K562 (cell line): ENCODE results near the gene ARHGDIB. TPM values are rescaled to one million over a fixed set of nuclear protein-coding genes. Genes with fewer than 3 reads are reported as not detected.

Experiments used
- ATAC-seq: fragments of 200-7000 bp; cut with Tn5 transposase; 3 replicates; pipeline ENCODE4 v1.9.1; 2020; ENCODE audit warnings: moderate library complexity
- BruUV-seq: library from RNA; stranded (reverse); fragments of 400-500 nt; replicated peaks from 2 replicates; lab custom pipeline; 2021; lab: Mats Ljungman, UMichigan
- CTCF ChIA-PET: fragments of 300-600 bp; formaldehyde crosslinking; extraction: SDS; loops from one replicate; lab custom pipeline; 2021; ENCODE audit warnings: low intra/inter-chr PET ratio; lab: Yijun Ruan, JAX
- POLR2A ChIA-PET: fragments of 300-600, 350-650 bp; sonication (Branson Sonifier 250); formaldehyde crosslinking; extraction: SDS; loops from one replicate; lab custom pipeline; 2021; ENCODE audit warnings: antibody characterized with exemption, inconsistent platforms; lab: Yijun Ruan, JAX
- DNase-seq, 4 experiments: peaks; one replicate each; pipeline versions ENCODE4 v3.0.0 to v3.0.0-alpha.2; 2011 to 2018; ENCODE audit warnings: low spot score in 3 of 4, mixed read lengths in 3 of 4; ENCODE audit errors: extremely low read depth in 1 of 4
- FAIRE-seq: peaks from 2 replicates; lab custom pipeline; 2011; peaks lifted over from hg19 to GRCh38; lab: Jason Lieb, UNC
- H2AFZ ChIP-seq: 2 replicates; pipeline ENCODE4 v1.6.0; 2011; ENCODE audit warnings: low read depth, low read length, control low read depth, inconsistent platforms
- H3K27ac ChIP-seq: fragments of 200-600 bp; 3 replicates; pipeline ENCODE4 v1.8.0; 2011; ENCODE audit warnings: low read depth, mild to moderate bottlenecking, control low read depth, inconsistent platforms, low read length, moderate library complexity, mixed read lengths; ENCODE audit errors: extremely low read depth
- H3K27me3 ChIP-seq, 2 experiments: fragments of 300-600 bp in 1 of 2; 2 replicates in 1 of 2; 3 replicates in 1 of 2; pipeline versions ENCODE4 v1.6.0 to v1.8.0; 2011; ENCODE audit warnings: inconsistent platforms in 2 of 2, low read length in 2 of 2, mild to moderate bottlenecking in 1 of 2, mixed read lengths in 1 of 2, moderate library complexity in 1 of 2; ENCODE audit not compliant: control insufficient read depth in 2 of 2, insufficient read depth in 2 of 2
- H3K36me3 ChIP-seq: fragments of 300-600 bp; 3 replicates; pipeline ENCODE4 v1.8.0; 2011; ENCODE audit warnings: mild to moderate bottlenecking, low read length, inconsistent platforms; ENCODE audit not compliant: control insufficient read depth, insufficient read depth
- H3K4me1 ChIP-seq, 2 experiments: fragments of 200-600 bp in 1 of 2; replicated peaks in 1 of 2; 2 replicates in 1 of 2; 3 replicates in 1 of 2; pipeline versions ENCODE4 v1.5.1 to v1.8.0; 2011; ENCODE audit warnings: inconsistent platforms in 2 of 2, low read length in 2 of 2, mild to moderate bottlenecking in 1 of 2, mixed read lengths in 1 of 2, moderate library complexity in 1 of 2; ENCODE audit not compliant: control insufficient read depth in 2 of 2, insufficient read depth in 2 of 2
- H3K4me2 ChIP-seq: 2 replicates; pipeline ENCODE4 v1.6.1; 2011; ENCODE audit warnings: low read length, control low read depth, inconsistent platforms, mixed read lengths; ENCODE audit not compliant: insufficient read depth
- H3K4me3 ChIP-seq: fragments of 200-600 bp; sonication (generic), shearing (Covaris generic); 2 replicates; pipeline ENCODE4 v1.5.1; 2016; ENCODE audit warnings: control low read depth, inconsistent platforms
- H3K79me2 ChIP-seq: fragments of 200-600 bp; 3 replicates; pipeline ENCODE4 v1.8.0; 2011; ENCODE audit warnings: low read length, inconsistent platforms; ENCODE audit not compliant: control insufficient read depth, insufficient read depth
- H3K9ac ChIP-seq, 2 experiments: 2 replicates each; pipeline versions ENCODE4 v1.6.0 to v1.6.1; 2011; ENCODE audit warnings: low read depth in 2 of 2, low read length in 2 of 2, control low read depth in 1 of 2, inconsistent platforms in 1 of 2, mild to moderate bottlenecking in 1 of 2, mixed read lengths in 1 of 2; ENCODE audit not compliant: insufficient read depth in 1 of 2
- H3K9me1 ChIP-seq: one replicate; pipeline ENCODE4 v1.6.0; 2011; ENCODE audit warnings: inconsistent platforms, mild to moderate bottlenecking, low read length, moderate library complexity; ENCODE audit not compliant: control insufficient read depth, insufficient read depth
- H3K9me3 ChIP-seq: replicated peaks from 2 replicates; pipeline ENCODE4 v1.5.1; 2011; ENCODE audit warnings: low read depth, low read length, inconsistent platforms; ENCODE audit not compliant: control insufficient read depth, insufficient read depth
- H4K20me1 ChIP-seq: replicated peaks from 2 replicates; pipeline ENCODE4 v1.6.1; 2011; ENCODE audit warnings: low read length, inconsistent platforms, mixed read lengths; ENCODE audit not compliant: control insufficient read depth, insufficient read depth
- PHB2 ChIP-seq: fragments of 450-650 bp; IDR thresholded peaks from 2 replicates; pipeline ENCODE4 v1.6.1; 2017; ENCODE audit warnings: low read depth
- WGBS: fragments of 100-300 bp; shearing (Covaris generic); methylation state at CpG from one replicate; pipeline ENCODE4 v1.1.6; 2016; ENCODE audit warnings: low coverage, mixed read lengths; ENCODE audit not compliant: insufficient coverage; ENCODE audit errors: missing lambda C conversion rate; 5-methylcytosine and 5-hydroxymethylcytosine counted together
- in situ Hi-C: fragments of 300-500 bp; cut with MboI; formaldehyde crosslinking; loops from 4 replicates; pipeline ENCODE4 v1.15.0; 2018; ENCODE audit warnings: inconsistent platforms, mixed read lengths
- intact Hi-C: fragments of 100-400 bp; cut with micrococcal nuclease; formaldehyde crosslinking; loops from 2 replicates; pipeline ENCODE4 v1.14.2; 2022
- polyA plus RNA-seq, 8 experiments: library from polyadenylated mRNA; depleted of rRNA in 4 of 8; stranded (reverse) in 5 of 8; unstranded in 3 of 8; fragments of >200 nt; fragmentation: Nextera tagmentation in 2 of 8; fragmentation: Illumina TruSeq in 1 of 8; extraction: Ambion mirVana in 2 of 8; extraction: Trizol in 1 of 8; gene quantifications; 2 replicates each; pipeline versions ENCODE4 v1.2.1 to v1.2.3, GENCODE V29; 2011 to 2014; ENCODE audit warnings: inconsistent platforms in 1 of 8, missing spikeins in 1 of 8
- total RNA-seq, 7 experiments: library from RNA; depleted of rRNA in 6 of 7; stranded (reverse); fragments of >200 nt in 6 of 7; fragmentation: Illumina TruSeq in 2 of 7; extraction: Trizol in 2 of 7; gene quantifications; 2 replicates each; pipeline versions ENCODE4 v1.2.1 to v1.2.3, GENCODE V29; 2011 to 2021; ENCODE audit warnings: low replicate concordance in 1 of 7
- TF ChIP-seq, protein P1 (sequence below), 2 experiments: fragments of 200-800 bp in 1 of 2; sonication (Bioruptor generic) in 1 of 2; sonication (generic) in 1 of 2; formaldehyde crosslinking in 1 of 2; IDR thresholded peaks in 1 of 2; conservative IDR thresholded peaks in 1 of 2; 2 replicates each; pipeline versions ENCODE4 v1.5.0 to v1.6.1; 2016 to 2020; ENCODE audit warnings: missing compliant biosample characterization in 1 of 2, missing genetic modification characterization in 1 of 2, missing genetic modification reagents in 1 of 2

Gene ARHGDIB
- total and polyA plus RNA-seq, 9 of the 15 experiments (the other 6 are each of a cell fraction or from before 2014, with no cell fraction given), result 9.5 to 204 (median 116) TPM

DNA sequence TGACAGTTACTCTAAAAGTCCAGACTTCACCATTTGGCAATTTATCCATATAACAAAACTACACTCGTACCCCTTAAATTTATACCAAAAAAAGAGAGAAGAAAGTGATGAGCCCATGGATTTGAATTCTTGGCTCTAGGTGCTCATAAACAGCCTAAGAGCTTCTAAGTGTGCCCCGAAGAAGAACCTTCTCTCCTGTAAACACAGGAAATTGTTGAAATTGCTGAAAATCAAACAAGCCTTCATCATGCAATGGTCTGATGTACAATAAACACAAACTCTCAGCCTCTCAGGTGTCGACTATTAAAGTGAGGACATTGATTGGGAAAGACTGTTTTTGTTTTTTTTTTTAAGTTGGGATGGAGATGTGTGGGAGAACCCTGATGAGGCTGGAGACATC is 33.2 kb upstream of the ARHGDIB start:
- WGBS, result 3% methylated on average over 3 of the region's 3 CpGs
- Histone ChIP-seq H3K4me2 (no peak overlapping the region), H3K4me1 (peaks cover 1% of the 10 kb centered on the region in 2 experiments; a peak in 3 of 5 replicates), H3K4me3 (no peak overlapping the region), H3K27ac (no peak overlapping the region), H4K20me1 (no peaks in the 10 kb centered on the region), H3K9ac (no peak overlapping the region), H3K9me3 (no peaks in the 10 kb centered on the region), H2AFZ (no peak overlapping the region), H3K79me2 (no peaks in the 10 kb centered on the region), H3K9me1 (no peaks in the 10 kb centered on the region), H3K27me3 (no peaks in the 10 kb centered on the region)
- no peak for ATAC-seq
- BruUV-seq, result no TSS peak
- no peak for DNase-seq
- in situ Hi-C loops (loop anchor here (10.0 kb wide), 1 partner anchor 150 kb away; the partner anchor contains the start of gene ART4), intact Hi-C loops (loop anchor here (1.0 to 10.0 kb wide), 4 partner anchors 57 to 270 kb away; partner anchors contain the start of genes ERP27 and SMCO3)
- CTCF ChIA-PET, result interaction anchor here (1.2 to 2.3 kb wide), 3 partner anchors 149 to 271 kb away, joined by 3 to 15 read pairs (median 12); no protein-coding TSS in a partner anchor
- no peak for FAIRE-seq
- no peak for TF ChIP-seq PHB2
- TF ChIP-seq, protein P1, sequence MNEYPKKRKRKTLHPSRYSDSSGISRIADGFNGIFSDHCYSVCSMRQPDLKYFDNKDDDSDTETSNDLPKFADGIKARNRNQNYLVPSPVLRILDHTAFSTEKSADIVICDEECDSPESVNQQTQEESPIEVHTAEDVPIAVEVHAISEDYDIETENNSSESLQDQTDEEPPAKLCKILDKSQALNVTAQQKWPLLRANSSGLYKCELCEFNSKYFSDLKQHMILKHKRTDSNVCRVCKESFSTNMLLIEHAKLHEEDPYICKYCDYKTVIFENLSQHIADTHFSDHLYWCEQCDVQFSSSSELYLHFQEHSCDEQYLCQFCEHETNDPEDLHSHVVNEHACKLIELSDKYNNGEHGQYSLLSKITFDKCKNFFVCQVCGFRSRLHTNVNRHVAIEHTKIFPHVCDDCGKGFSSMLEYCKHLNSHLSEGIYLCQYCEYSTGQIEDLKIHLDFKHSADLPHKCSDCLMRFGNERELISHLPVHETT (CRISPR knock-in tag; conservative IDR thresholded peaks at IDR 0.05 in 1 of 2, IDR thresholded peaks at IDR 0.05 in 1 of 2), result no peak
- TF ChIP-seq, all 486 proteins: peak for 0
- no peaks in the 10 kb centered on the region for H3K36me3 ChIP-seq
- POLR2A ChIA-PET, result no interaction called here
